Activated CD8-positive, alpha-beta T cell treated with anti-CD3 and anti-CD28 coated beads, Interleukin-2, amount 10 ng/mL, durations not matched to agents 7 days and 5 days (primary cell): Measurements from ENCODE around the gene XYLB. TPM values are rescaled to one million over a fixed set of nuclear protein-coding genes. Genes with fewer than 3 reads are reported as not detected.

Source experiments
- ATAC-seq: fragments of 150-1000 bp; cut with Tn5 transposase; one replicate; pipeline ENCODE4 v1.10.0; 2021; ENCODE audit warnings: moderate library complexity
- CTCF ChIA-PET: fragments of 350-600 bp; sonication (Branson Sonifier 250); formaldehyde crosslinking; loops from one replicate; lab custom pipeline; 2021; ENCODE audit warnings: antibody characterized with exemption; lab: Charles Lee
- POLR2A ChIA-PET: fragments of 350-600 bp; sonication (Branson Sonifier 250); formaldehyde crosslinking; loops from one replicate; lab custom pipeline; 2021; ENCODE audit warnings: antibody characterized with exemption; lab: Charles Lee
- DNase-seq: peaks from one replicate; pipeline ENCODE4 v3.0.0-alpha.2; 2020
- H3K27ac Mint-ChIP-seq: one replicate; pipeline ENCODE4 v1.8.0; 2021; ENCODE audit warnings: mild to moderate bottlenecking, mixed read lengths
- H3K27me3 Mint-ChIP-seq: one replicate; pipeline ENCODE4 v1.8.0; 2021; ENCODE audit warnings: low read depth, mixed read lengths
- H3K36me3 Mint-ChIP-seq: one replicate; pipeline ENCODE4 v1.8.0; 2021; ENCODE audit warnings: low read depth, mixed read lengths
- H3K4me1 Mint-ChIP-seq: one replicate; pipeline ENCODE4 v1.8.0; 2021; ENCODE audit warnings: low read depth, mixed read lengths
- H3K4me3 Mint-ChIP-seq: one replicate; pipeline ENCODE4 v1.8.0; 2021; ENCODE audit warnings: mild to moderate bottlenecking, mixed read lengths
- H3K9me3 Mint-ChIP-seq: one replicate; pipeline ENCODE4 v1.8.0; 2022; ENCODE audit warnings: mixed read lengths; ENCODE audit not compliant: insufficient read depth
- total RNA-seq, 2 experiments: library from RNA; stranded (reverse); gene quantifications; one replicate each; pipeline ENCODE4 v1.2.3, GENCODE V29; 2021

XYLB gene
- total RNA-seq, 2 experiments from 2014 or later, result 5.3 to 6.1 TPM

DNA sequence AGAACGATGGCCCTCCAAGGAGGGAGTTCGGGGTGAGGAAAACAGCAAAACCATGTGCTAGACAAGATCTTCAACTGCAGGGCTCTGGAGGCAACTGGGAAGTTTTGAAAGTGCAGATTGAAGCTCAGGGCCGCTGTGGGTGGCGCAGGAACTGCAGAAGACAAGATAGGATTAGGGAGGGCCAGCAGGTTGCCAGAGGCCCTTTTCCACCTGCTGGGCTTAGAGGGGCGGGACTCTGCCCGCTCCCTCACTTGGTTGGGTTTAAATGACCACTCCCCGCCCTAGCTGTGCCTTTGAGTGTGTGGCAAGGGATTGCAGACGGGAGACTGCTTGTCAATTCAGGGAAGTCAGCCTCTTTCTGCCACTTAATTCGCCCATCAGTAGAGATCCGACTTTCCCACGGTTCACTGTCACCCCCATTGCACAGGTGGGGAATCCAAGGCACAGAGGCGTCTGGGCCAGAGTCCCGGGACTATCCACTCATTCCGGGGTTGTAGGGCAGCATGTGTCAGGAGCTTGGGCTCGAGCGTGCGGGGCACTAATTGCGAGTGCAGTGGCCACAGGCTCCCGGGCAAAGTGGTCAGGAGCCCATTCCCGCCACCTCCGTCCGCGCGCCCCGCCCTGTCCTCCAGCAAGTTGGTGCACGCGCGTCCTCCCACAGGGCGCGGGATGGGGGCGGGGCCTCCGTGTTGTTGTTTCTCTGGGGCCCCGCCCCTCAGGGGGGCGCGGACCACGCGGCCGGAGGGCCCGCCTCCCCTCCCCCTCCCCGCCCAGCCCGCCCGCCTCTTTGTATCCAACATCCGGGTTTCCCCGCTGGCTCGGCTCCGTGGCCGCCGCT, 106.7 kb downstream of the XYLB start, which contains the start of gene ACVR2B:
Gene ACVR2B (plus strand): TSS at position 816 of the 838 bp plus-strand sequence. CDS start 433 bp downstream, outside the sequence.
- H3K4me3 Mint-ChIP-seq, result peak within 1 kb of the TSS; percentile 96
- POLR2A ChIA-PET, result interaction anchor here (1.0 kb wide), 1 partner anchor 107 kb away, joined by 3 read pairs; the partner anchor contains the start of gene XYLB
- CTCF ChIA-PET, result interaction anchor here (2.2 kb wide), 1 partner anchor 107 kb away, joined by 7 read pairs; the partner anchor contains the start of gene XYLB

GRCh38 chr3:38453913-38454177, 107.3 kb downstream of the XYLB start:
- ChIA-PET POLR2A (interaction anchor here (1.0 kb wide), 1 partner anchor 107 kb away, joined by 3 read pairs; the partner anchor contains the start of gene XYLB), CTCF (interaction anchor here (2.2 kb wide), 1 partner anchor 108 kb away, joined by 7 read pairs; the partner anchor contains the start of gene XYLB)
- no peak for ATAC-seq
- H3K36me3 Mint-ChIP-seq, result peaks cover 2% of the 10 kb centered on the region
- no peak for DNase-seq
- H3K9me3 Mint-ChIP-seq, result no peaks in the 10 kb centered on the region
- peaks cover 16% of the 10 kb centered on the region for H3K4me1 Mint-ChIP-seq
- H3K4me3 Mint-ChIP-seq, result peak overlapping the region; percentile 96
- no peaks in the 10 kb centered on the region for H3K27me3 Mint-ChIP-seq
- H3K27ac Mint-ChIP-seq, result no peak overlapping the region

More for the DNA sequence above, 106.7 kb downstream of the XYLB start, which contains the start of gene ACVR2B:
- peaks cover 2% of the 10 kb centered on the region for H3K36me3 Mint-ChIP-seq
- DNase-seq (peak; percentile 81), ATAC-seq (peak; percentile 63)
- H3K27ac Mint-ChIP-seq, result peak within 1 kb of the TSS; percentile 83
- no peaks in the 10 kb centered on the region for H3K9me3 Mint-ChIP-seq
- no peaks in the 10 kb centered on the region for H3K27me3 Mint-ChIP-seq
- H3K4me1 Mint-ChIP-seq, result peaks cover 16% of the 10 kb centered on the region

GRCh38 chr3:38454178-38454883, 107.7 kb downstream of the XYLB start:
- peak overlapping the region; percentile 83 for H3K27ac Mint-ChIP-seq
- ATAC-seq, result peak; percentile 68
- peak overlapping the region; percentile 96 for H3K4me3 Mint-ChIP-seq
- CTCF ChIA-PET, result interaction anchor here (3.0 kb wide), 1 partner anchor 108 kb away, joined by 21 read pairs; the partner anchor contains the start of gene XYLB
- peak; percentile 35 for DNase-seq
- POLR2A ChIA-PET, result no interaction called here
- H3K36me3 Mint-ChIP-seq, result peaks cover 2% of the 10 kb centered on the region
- H3K4me1 Mint-ChIP-seq, result peaks cover 16% of the 10 kb centered on the region
- no peaks in the 10 kb centered on the region for H3K9me3 Mint-ChIP-seq
- H3K27me3 Mint-ChIP-seq, result no peaks in the 10 kb centered on the region

DNA sequence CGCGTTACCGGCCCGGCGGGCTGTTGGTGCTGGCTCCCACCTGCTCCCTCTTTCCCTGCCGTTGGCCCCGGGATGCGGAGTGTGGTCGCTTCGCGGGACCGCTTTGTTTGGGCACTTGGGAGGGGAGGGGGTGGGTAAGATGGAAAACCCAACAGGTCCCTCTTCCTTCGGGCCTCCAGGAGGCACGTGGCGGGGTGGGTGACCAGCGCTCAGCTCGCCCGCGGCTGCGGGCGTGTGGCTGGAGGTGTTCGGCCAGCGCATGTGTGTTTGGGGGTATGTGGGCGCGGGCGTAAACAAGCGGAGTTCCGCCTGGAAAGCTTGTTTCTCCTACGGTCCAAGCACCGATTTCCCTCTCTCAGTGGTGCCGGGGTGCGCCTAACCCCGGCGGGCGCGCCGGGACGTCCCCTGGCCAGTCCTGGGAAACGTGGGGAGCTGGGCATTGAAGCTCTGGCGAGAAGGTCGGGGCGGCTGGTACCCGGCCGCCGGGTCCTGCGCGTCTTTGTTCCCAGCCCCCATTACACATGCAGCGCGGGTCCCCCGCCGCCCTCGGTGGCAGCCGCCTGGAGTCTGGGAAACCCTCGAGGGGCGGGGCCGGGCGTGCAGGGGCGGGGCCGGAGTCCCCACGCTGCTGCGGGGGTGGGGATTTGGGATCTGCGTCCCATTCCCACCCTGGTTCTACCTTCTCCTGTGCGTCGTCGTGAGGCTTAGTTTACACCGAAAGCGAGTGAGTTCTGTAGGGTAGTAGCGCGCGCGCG, 108.5 kb downstream of the XYLB start:
- peaks cover 16% of the 10 kb centered on the region for H3K4me1 Mint-ChIP-seq
- ChIA-PET POLR2A (interaction anchor here (1.1 to 1.3 kb wide), 2 partner anchors 290 to 318 kb away, joined by 3 read pairs; partner anchors contain the start of genes ACAA1 and OXSR1), CTCF (interaction anchor here (1.1 to 3.0 kb wide), 2 partner anchors 11 to 109 kb away, joined by 3 to 21 read pairs; partner anchors contain the start of gene XYLB)
- H3K36me3 Mint-ChIP-seq, result peaks cover 2% of the 10 kb centered on the region
- peak overlapping the region; percentile 96 for H3K4me3 Mint-ChIP-seq
- DNase-seq (peak; percentile 59), ATAC-seq (peak; percentile 49)
- H3K9me3 Mint-ChIP-seq, result no peaks in the 10 kb centered on the region
- no peaks in the 10 kb centered on the region for H3K27me3 Mint-ChIP-seq
- H3K27ac Mint-ChIP-seq, result peak overlapping the region; percentile 69

GRCh38 chr3:38455639-38456430, 109.2 kb downstream of the XYLB start:
- POLR2A ChIA-PET, result interaction anchor here (0.7 to 1.3 kb wide), 4 partner anchors 87 to 319 kb away, joined by 3 to 4 read pairs (median 3); partner anchors contain the start of genes ACAA1, OXSR1 and XYLB
- Mint-ChIP-seq H3K27ac (peak overlapping the region; percentile 69), H3K27me3 (no peaks in the 10 kb centered on the region), H3K4me1 (peaks cover 16% of the 10 kb centered on the region), H3K36me3 (peaks cover 2% of the 10 kb centered on the region), H3K4me3 (peak overlapping the region; percentile 96), H3K9me3 (no peaks in the 10 kb centered on the region)
- CTCF ChIA-PET, result interaction anchor here (1.1 to 3.0 kb wide), 2 partner anchors 10 to 109 kb away, joined by 3 to 21 read pairs; partner anchors contain the start of gene XYLB
- no peak for DNase-seq
- ATAC-seq, result no peak

GRCh38 chr3:38457111-38458003, 110.8 kb downstream of the XYLB start:
- Mint-ChIP-seq H3K9me3 (no peaks in the 10 kb centered on the region), H3K27me3 (no peaks in the 10 kb centered on the region), H3K4me3 (no peak overlapping the region), H3K27ac (no peak overlapping the region), H3K36me3 (peaks cover 2% of the 10 kb centered on the region), H3K4me1 (peaks cover 16% of the 10 kb centered on the region)
- ChIA-PET CTCF (interaction anchor here (0.9 to 3.0 kb wide), 2 partner anchors 111 to 340 kb away, joined by 3 to 21 read pairs; partner anchors contain the start of gene XYLB), POLR2A (no interaction called here)
- DNase-seq, result no peak
- ATAC-seq, result no peak

- H3K27me3 Mint-ChIP-seq, result no peaks in the 10 kb centered on the region
- H3K4me3 Mint-ChIP-seq, result no peak overlapping the region
- H3K36me3 Mint-ChIP-seq, result peaks cover 2% of the 10 kb centered on the region
- peaks cover 7% of the 10 kb centered on the region for H3K4me1 Mint-ChIP-seq
- POLR2A ChIA-PET, result no interaction called here
- H3K27ac Mint-ChIP-seq, result no peak overlapping the region
- no peaks in the 10 kb centered on the region for H3K9me3 Mint-ChIP-seq
- ATAC-seq (no peak), DNase-seq (no peak)
- CTCF ChIA-PET, result interaction anchor here (0.9 kb wide), 1 partner anchor 342 kb away, joined by 3 read pairs; no protein-coding TSS in a partner anchor
Measured at GRCh38 chr3:38458796-38459498, 112.4 kb downstream of the XYLB start.

DNA sequence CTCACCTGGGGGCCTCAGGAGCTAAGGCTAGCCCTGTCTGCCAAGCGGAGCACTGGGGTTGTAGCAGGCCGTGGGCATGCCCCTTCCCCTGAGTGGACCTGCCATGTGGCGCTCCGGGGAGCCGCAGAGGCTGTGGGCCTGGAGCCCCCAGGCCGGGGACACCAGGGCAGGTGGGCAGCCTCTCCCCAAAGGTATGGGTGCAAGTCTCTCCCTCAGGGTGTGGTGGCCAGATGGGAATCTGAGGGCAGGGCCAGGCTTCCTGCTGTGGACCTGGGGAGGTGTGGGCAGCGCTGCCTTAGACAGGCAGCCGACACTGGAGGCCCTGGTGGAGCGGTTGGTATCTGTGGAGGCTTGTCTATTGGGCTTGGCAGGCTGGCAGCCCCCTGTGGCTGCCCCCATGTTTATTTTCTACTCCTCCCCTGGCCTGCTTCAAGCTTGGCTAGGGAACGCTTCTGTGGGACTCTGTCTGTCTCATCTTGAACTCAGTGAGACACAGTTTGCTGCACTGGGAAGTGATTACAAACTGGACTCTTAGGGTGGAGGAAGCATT, 113.0 kb downstream of the XYLB start:
- Mint-ChIP-seq H3K4me1 (peaks cover 5% of the 10 kb centered on the region), H3K27ac (no peak overlapping the region)
- no peak for ATAC-seq

More for the DNA sequence above, 113.0 kb downstream of the XYLB start:
- H3K27me3 Mint-ChIP-seq, result no peaks in the 10 kb centered on the region
- peaks cover under 1% of the 10 kb centered on the region for H3K36me3 Mint-ChIP-seq
- H3K9me3 Mint-ChIP-seq, result no peaks in the 10 kb centered on the region
- ChIA-PET CTCF (no interaction called here), POLR2A (no interaction called here)
- DNase-seq, result no peak
- no peak overlapping the region for H3K4me3 Mint-ChIP-seq
